HepG2 (cell line): ENCODE data around the gene AGK. TPM values are rescaled to one million over a fixed set of nuclear protein-coding genes. Genes with fewer than 3 reads are reported as not detected.

Experiments used
- ATAC-seq: fragments of 200-7000 bp; cut with Tn5 transposase; 3 replicates; pipeline ENCODE4 v1.9.1; 2020; ENCODE audit warnings: mild to moderate bottlenecking, moderate library complexity
- BruUV-seq: library from RNA; stranded (reverse); fragments of 400-500 nt; replicated peaks from 2 replicates; lab custom pipeline; 2021; lab: Mats Ljungman, UMichigan
- CTCF ChIA-PET: fragments of 300-600 bp; formaldehyde crosslinking; extraction: SDS; loops from one replicate; lab custom pipeline; 2021; ENCODE audit warnings: low total read pairs, inconsistent platforms, low intra/inter-chr PET ratio; lab: Yijun Ruan, JAX
- POLR2A ChIA-PET: fragments of 350-600 bp; sonication (Branson Sonifier 250); formaldehyde crosslinking; loops from one replicate; lab custom pipeline; 2020; ENCODE audit warnings: antibody characterized with exemption, inconsistent platforms; lab: Yijun Ruan, JAX
- DNase-seq: peaks from one replicate; pipeline ENCODE4 v3.0.0-alpha.2; 2015; ENCODE audit warnings: low spot score
- FAIRE-seq: peaks from 3 replicates; lab custom pipeline; 2011; peaks lifted over from hg19 to GRCh38; lab: Jason Lieb, UNC
- H2AFZ ChIP-seq: one replicate; pipeline ENCODE4 v1.6.1; 2011; ENCODE audit warnings: low read length, inconsistent platforms
- H3K27ac ChIP-seq: fragments of 300-600 bp; 3 replicates; pipeline ENCODE4 v1.8.0; 2011; ENCODE audit warnings: mixed run types, mild to moderate bottlenecking, mixed read lengths, low read length, inconsistent platforms; ENCODE audit not compliant: insufficient read depth; ENCODE audit errors: extremely low read length
- H3K27me3 ChIP-seq, 2 experiments: fragments of 200-600 bp in 1 of 2; 2 replicates in 1 of 2; 3 replicates in 1 of 2; pipeline versions ENCODE4 v1.6.0 to v1.8.0; 2011; ENCODE audit warnings: low read length in 2 of 2, mild to moderate bottlenecking in 2 of 2, moderate library complexity in 2 of 2, inconsistent platforms in 1 of 2; ENCODE audit not compliant: insufficient read depth in 2 of 2, control insufficient read depth in 1 of 2
- H3K36me3 ChIP-seq, 2 experiments: fragments of 200-600 bp in 1 of 2; replicated peaks in 1 of 2; 2 replicates in 1 of 2; 3 replicates in 1 of 2; pipeline versions ENCODE4 v1.5.1 to v1.8.0; 2011; ENCODE audit warnings: low read length in 2 of 2, inconsistent platforms in 1 of 2; ENCODE audit not compliant: insufficient read depth in 2 of 2, control insufficient read depth in 1 of 2
- H3K4me1 ChIP-seq: 2 replicates; pipeline ENCODE4 v1.5.1; 2012; ENCODE audit warnings: low read length, inconsistent platforms; ENCODE audit not compliant: insufficient read depth
- H3K4me2 ChIP-seq: 2 replicates; pipeline ENCODE4 v1.6.0; 2011; ENCODE audit warnings: low read depth, low read length, inconsistent platforms
- H3K4me3 ChIP-seq, 3 experiments: fragments of 200-600 bp in 1 of 3; sonication (generic), shearing (Covaris generic) in 1 of 3; replicated peaks in 1 of 3; 2 replicates each; pipeline ENCODE4 v1.5.1; 2011 to 2016; ENCODE audit warnings: low read length in 3 of 3, inconsistent platforms in 2 of 3, low read depth in 2 of 3, mild to moderate bottlenecking in 2 of 3, control low read depth in 1 of 3, mixed read lengths in 1 of 3; ENCODE audit not compliant: insufficient read depth in 1 of 3
- H3K79me2 ChIP-seq: one replicate; pipeline ENCODE4 v1.6.1; 2011; ENCODE audit warnings: low read length, inconsistent platforms; ENCODE audit not compliant: insufficient read depth
- H3K9ac ChIP-seq: 2 replicates; pipeline ENCODE4 v1.6.0; 2011; ENCODE audit warnings: mild to moderate bottlenecking, low read depth, low read length, inconsistent platforms; ENCODE audit not compliant: insufficient read depth
- H3K9me3 ChIP-seq: 2 replicates; pipeline ENCODE4 v1.5.1; 2012; ENCODE audit warnings: mild to moderate bottlenecking, low read length
- H4K20me1 ChIP-seq: 2 replicates; pipeline ENCODE4 v1.6.0; 2011; ENCODE audit warnings: inconsistent platforms, mild to moderate bottlenecking, low read length, moderate library complexity; ENCODE audit not compliant: insufficient read depth
- CTCF ChIP-seq: sonication (generic); formaldehyde crosslinking; IDR thresholded peaks from 2 replicates; pipeline ENCODE4 v1.5.0; 2020; ENCODE audit warnings: mild to moderate bottlenecking, missing genetic modification reagents, moderate library complexity
- JUNB ChIP-seq: sonication (generic); formaldehyde crosslinking; IDR thresholded peaks from 2 replicates; pipeline ENCODE4 v1.8.0; 2022; ENCODE audit warnings: missing genetic modification reagents, mild to moderate bottlenecking, borderline replicate concordance
- SRSF4 ChIP-seq: fragments of 200-400 bp; formaldehyde crosslinking; IDR thresholded peaks from one replicate; pipeline ENCODE4 v1.6.1; 2018; ENCODE audit warnings: mild to moderate bottlenecking, low read depth, low read length, moderate library complexity; ENCODE audit not compliant: poor library complexity, severe bottlenecking
- THAP8 ChIP-seq: sonication (generic); formaldehyde crosslinking; IDR thresholded peaks from 2 replicates; pipeline ENCODE4 v1.5.1; 2020; ENCODE audit warnings: missing genetic modification reagents, mild to moderate bottlenecking, borderline replicate concordance
- ZNF136 ChIP-seq: sonication (generic); formaldehyde crosslinking; IDR thresholded peaks from 2 replicates; pipeline ENCODE4 v1.8.1; 2022; ENCODE audit warnings: low read depth, mild to moderate bottlenecking, moderate library complexity, missing genetic modification reagents
- ZNF563 ChIP-seq: sonication (generic); formaldehyde crosslinking; IDR thresholded peaks from 2 replicates; pipeline ENCODE4 v1.8.0; 2022; ENCODE audit warnings: mild to moderate bottlenecking, moderate library complexity, missing genetic modification reagents
- ZNF646 ChIP-seq: sonication (generic); formaldehyde crosslinking; IDR thresholded peaks from 2 replicates; pipeline ENCODE4 v1.9.0; 2021; ENCODE audit warnings: mild to moderate bottlenecking, missing genetic modification reagents
- ZNF841 ChIP-seq: sonication (generic); formaldehyde crosslinking; IDR thresholded peaks from 2 replicates; pipeline ENCODE4 v1.8.1; 2023; ENCODE audit warnings: missing genetic modification reagents, borderline replicate concordance
- WGBS: methylation state at CpG from one replicate; pipeline ENCODE4 v1.1.6; 2017; ENCODE audit warnings: low lambda C conversion rate; 5-methylcytosine and 5-hydroxymethylcytosine counted together
- in situ Hi-C: cut with HindIII; loops from 2 replicates; pipeline ENCODE4 v1.10.0; 2017; ENCODE audit warnings: low pct_unique_long_range_greater_than_20kb; ENCODE audit not compliant: extremely low pct_ligation_motif_present
- intact Hi-C: fragments of 100-400 bp; cut with micrococcal nuclease; formaldehyde crosslinking; loops from one replicate; pipeline ENCODE4 v1.10.0; 2022; ENCODE audit not compliant: unreplicated experiment
- polyA plus RNA-seq, 8 experiments: library from polyadenylated mRNA; depleted of rRNA in 3 of 8; stranded (reverse) in 7 of 8; unstranded in 1 of 8; fragments of >200 nt; fragmentation: Illumina TruSeq in 4 of 8; extraction: Trizol in 4 of 8; gene quantifications; 2 replicates each; pipeline versions ENCODE4 v1.2.1 to v1.2.3, GENCODE V29; 2011 to 2016; ENCODE audit warnings: low read depth in 4 of 8, missing spikeins in 1 of 8, mixed read lengths in 1 of 8; ENCODE audit not compliant: insufficient read depth in 1 of 8
- total RNA-seq, 5 experiments: library from RNA; depleted of rRNA; stranded (reverse); fragments of >200 nt; fragmentation: Illumina TruSeq; extraction: Trizol; gene quantifications; 2 replicates each; pipeline ENCODE4 v1.2.3, GENCODE V29; 2016; ENCODE audit warnings: low read depth in 1 of 5
- TF ChIP-seq, protein P1 (sequence below): sonication (generic); formaldehyde crosslinking; IDR thresholded peaks from 2 replicates; pipeline ENCODE4 v1.4.0; 2020; ENCODE audit warnings: missing genetic modification reagents

AGK gene
- total and polyA plus RNA-seq, 2 of the 13 experiments (the other 11 are each of a cell fraction or from before 2014, with no cell fraction given): 23.7 to 30.1 TPM

DNA sequence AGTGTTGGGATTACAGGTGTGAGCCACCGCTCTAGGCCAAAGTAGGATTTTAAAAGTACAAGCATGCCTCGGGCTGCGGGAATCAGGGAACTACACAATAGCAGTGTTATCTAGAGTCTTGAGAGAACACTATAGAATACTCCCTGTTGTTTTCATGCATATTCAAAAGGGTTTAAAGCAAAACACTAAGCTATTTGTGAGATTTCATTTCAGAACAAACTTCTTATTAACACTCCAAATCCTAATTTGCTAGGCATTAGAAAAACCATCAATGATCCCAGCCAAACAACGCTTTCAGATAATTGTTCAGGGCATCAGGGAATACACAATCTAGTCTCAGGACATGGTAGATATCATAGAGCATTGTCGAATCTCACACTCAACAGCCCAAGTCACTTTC is 136.8 kb downstream of the AGK start:
- ChIA-PET POLR2A (no interaction called here), CTCF (no interaction called here)
- Histone ChIP-seq H3K4me1 (peaks cover 31% of the 10 kb centered on the region), H3K36me3 (peaks cover 2 to 9% of the 10 kb centered on the region in 2 experiments; a peak in 3 of 5 replicates), H3K27ac (no peak overlapping the region), H4K20me1 (0 out of 2 replicates have a peak, but pooled peaks cover 6% of the 10 kb centered on the region), H3K79me2 (no peaks in the 10 kb centered on the region), H2AFZ (no peak overlapping the region), H3K4me3 (no peak overlapping the region), H3K27me3 (no peaks in the 10 kb centered on the region), H3K4me2 (no peak overlapping the region), H3K9me3 (no peaks in the 10 kb centered on the region), H3K9ac (no peak overlapping the region)
- in situ Hi-C loops: no loop called here
- FAIRE-seq: no peak
- intact Hi-C loops: no loop called here
- 95% methylated on average over 5 of the region's 5 CpGs for WGBS
- DNase-seq: no peak
- TF ChIP-seq ZNF841 (CRISPR knock-in tag) (no peak), ZNF646 (CRISPR knock-in tag) (no peak), THAP8 (no peak), CTCF (CRISPR knock-in tag) (no peak), JUNB (CRISPR knock-in tag) (no peak), SRSF4 (no peak), ZNF136 (CRISPR knock-in tag) (no peak), ZNF563 (no peak)
- TF ChIP-seq, protein P1, sequence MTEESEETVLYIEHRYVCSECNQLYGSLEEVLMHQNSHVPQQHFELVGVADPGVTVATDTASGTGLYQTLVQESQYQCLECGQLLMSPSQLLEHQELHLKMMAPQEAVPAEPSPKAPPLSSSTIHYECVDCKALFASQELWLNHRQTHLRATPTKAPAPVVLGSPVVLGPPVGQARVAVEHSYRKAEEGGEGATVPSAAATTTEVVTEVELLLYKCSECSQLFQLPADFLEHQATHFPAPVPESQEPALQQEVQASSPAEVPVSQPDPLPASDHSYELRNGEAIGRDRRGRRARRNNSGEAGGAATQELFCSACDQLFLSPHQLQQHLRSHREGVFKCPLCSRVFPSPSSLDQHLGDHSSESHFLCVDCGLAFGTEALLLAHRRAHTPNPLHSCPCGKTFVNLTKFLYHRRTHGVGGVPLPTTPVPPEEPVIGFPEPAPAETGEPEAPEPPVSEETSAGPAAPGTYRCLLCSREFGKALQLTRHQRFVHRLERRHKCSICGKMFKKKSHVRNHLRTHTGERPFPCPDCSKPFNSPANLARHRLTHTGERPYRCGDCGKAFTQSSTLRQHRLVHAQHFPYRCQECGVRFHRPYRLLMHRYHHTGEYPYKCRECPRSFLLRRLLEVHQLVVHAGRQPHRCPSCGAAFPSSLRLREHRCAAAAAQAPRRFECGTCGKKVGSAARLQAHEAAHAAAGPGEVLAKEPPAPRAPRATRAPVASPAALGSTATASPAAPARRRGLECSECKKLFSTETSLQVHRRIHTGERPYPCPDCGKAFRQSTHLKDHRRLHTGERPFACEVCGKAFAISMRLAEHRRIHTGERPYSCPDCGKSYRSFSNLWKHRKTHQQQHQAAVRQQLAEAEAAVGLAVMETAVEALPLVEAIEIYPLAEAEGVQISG (CRISPR knock-in tag): no peak
- ATAC-seq: no peak
- BruUV-seq: no TSS peak
